Aorta (tissue), 5 donors: ENCODE measurements around the gene SLC43A3. TPM values are rescaled to one million over a fixed set of nuclear protein-coding genes. Genes with fewer than 3 reads are reported as not detected.

ENCODE experiments used
- ATAC-seq: fragments of 200-7000 bp; cut with Tn5 transposase; one replicate; pipeline ENCODE4 v1.9.1; 2022; ENCODE audit warnings: moderate library complexity; ENCODE audit not compliant: low FRiP score
- DNase-seq, 2 donors: peaks; one replicate each; pipeline ENCODE4 v3.0.0-alpha.2; 2020
- H3K27ac ChIP-seq, 2 donors: one replicate each; pipeline ENCODE4 v1.5.1; 2013; ENCODE audit warnings: low read length in 2 of 2, mild to moderate bottlenecking in 2 of 2, moderate library complexity in 2 of 2, control low read depth in 1 of 2, inconsistent platforms in 1 of 2, low read depth in 1 of 2
- H3K27me3 ChIP-seq, 2 donors: one replicate each; pipeline ENCODE4 v1.6.1; 2013; ENCODE audit warnings: control low read depth in 1 of 2, low read length in 1 of 2, mild to moderate bottlenecking in 1 of 2, moderate library complexity in 1 of 2; ENCODE audit not compliant: insufficient read depth in 2 of 2, control insufficient read depth in 1 of 2
- H3K36me3 ChIP-seq, 2 donors: one replicate each; pipeline ENCODE4 v1.6.1; 2013; ENCODE audit warnings: control low read depth in 1 of 2, low read length in 1 of 2, mild to moderate bottlenecking in 1 of 2; ENCODE audit not compliant: insufficient read depth in 2 of 2, control insufficient read depth in 1 of 2
- H3K4me1 ChIP-seq, 2 donors: one replicate each; pipeline ENCODE4 v1.6.1; 2013; ENCODE audit warnings: low read length in 2 of 2, control low read depth in 1 of 2, mild to moderate bottlenecking in 1 of 2, moderate library complexity in 1 of 2; ENCODE audit not compliant: insufficient read depth in 2 of 2, control insufficient read depth in 1 of 2
- H3K4me3 ChIP-seq, 2 donors: one replicate each; pipeline ENCODE4 v1.5.1; 2013; ENCODE audit warnings: low read length in 2 of 2, control low read depth in 1 of 2, mild to moderate bottlenecking in 1 of 2
- H3K9me3 ChIP-seq: one replicate; pipeline ENCODE4 v1.6.1; 2013; ENCODE audit warnings: mild to moderate bottlenecking, low read length; ENCODE audit not compliant: control insufficient read depth
- WGBS, 2 donors: extraction: QIAGEN DNeasy Blood & Tissue Kit; methylation state at CpG; one replicate each; pipeline ENCODE4 v1.1.7; 2013; 5-methylcytosine and 5-hydroxymethylcytosine counted together
- intact Hi-C, 2 donors: fragments of 100-400 bp; cut with DNase I; formaldehyde crosslinking; loops; one replicate each; pipeline versions ENCODE4 v1.14.2 to v1.15.0; 2022
- polyA plus RNA-seq, 2 donors: library from polyadenylated mRNA; stranded (reverse); fragments of 200-250 nt; gene quantifications; one replicate each; pipeline ENCODE4 v1.2.3, GENCODE V29; 2013
- total RNA-seq, 2 donors: library from RNA; stranded (reverse); fragmentation: NEBNext Ultra II Directional; extraction: Animal tissue kit (Norgen Biotek cat#: 25700); gene quantifications; one replicate each; pipeline ENCODE4 v1.2.1, GENCODE V29; 2021
- donor health status: healthy with polysubstance abuse.
- donor health status: Bipolar disorder and iron deficiency.
- donor health status: DM: no; HTN: no; CAD: no.
- donor health status: DM: no; HTN: no; CAD: no.
- donor health status: DM: yes; HTN: yes; CAD: no.

The SLC43A3 gene
- total and polyA plus RNA-seq, 4 donors = 28.0 to 97.8 (median 45.1) TPM

DNA sequence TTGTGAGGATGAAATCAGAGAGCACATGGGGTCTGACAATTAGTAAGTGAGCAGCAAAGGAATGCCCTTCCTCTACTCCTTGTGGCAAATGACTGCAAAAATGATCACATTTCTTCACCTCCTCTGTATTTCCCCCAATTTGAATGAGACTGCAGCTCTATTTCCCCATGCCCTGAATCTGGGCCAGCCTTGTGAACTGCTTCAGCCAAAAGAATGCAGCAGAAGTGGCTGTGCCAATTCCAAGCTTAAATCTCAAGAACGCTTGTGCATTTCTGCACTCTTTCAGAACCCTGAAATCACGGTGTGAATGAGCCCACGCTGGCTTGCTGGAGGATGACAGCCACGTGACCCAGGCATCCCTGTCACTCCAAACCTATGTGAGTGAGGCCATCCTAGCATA, 9.9 kb downstream of the SLC43A3 start:
- 4 to 9% methylated on average over 4 of the region's 4 CpGs for WGBS, 2 donors
- H3K27me3 ChIP-seq = no peaks in the 10 kb centered on the region
- no peak overlapping the region for H3K4me3 ChIP-seq
- H3K27ac ChIP-seq = no peak overlapping the region
- ATAC-seq (peak; percentile 47), DNase-seq (peak in 1 of 2 donors; percentile 62)
- H3K36me3 ChIP-seq = peaks cover 2 to 10% of the 10 kb centered on the region in 2 donors
- H3K9me3 ChIP-seq = no peaks in the 10 kb centered on the region
- H3K4me1 ChIP-seq = no peaks in the 10 kb centered on the region
- intact Hi-C loops = no loop called here

DNA sequence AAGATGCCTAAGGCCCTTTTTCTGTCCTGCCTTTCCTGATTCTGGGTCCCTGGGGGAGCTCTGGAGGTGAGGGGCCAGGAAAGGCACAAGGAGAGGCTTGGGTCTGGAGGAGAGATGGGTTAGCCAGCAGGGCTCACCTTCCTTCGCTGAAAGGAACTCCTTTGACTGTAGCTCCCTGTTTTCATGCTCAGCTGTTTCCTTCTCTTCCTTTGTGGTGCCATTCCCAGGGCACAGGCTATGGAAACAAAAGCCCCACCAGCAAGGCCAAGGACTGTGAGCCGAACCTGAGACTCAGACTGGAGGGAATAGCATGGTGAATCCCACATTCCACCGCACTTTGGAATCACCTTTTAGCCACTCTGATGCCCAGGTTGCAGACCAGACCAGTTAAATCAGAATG, 10.5 kb downstream of the SLC43A3 start:
- no peak overlapping the region for H3K4me3 ChIP-seq
- no peaks in the 10 kb centered on the region for H3K9me3 ChIP-seq
- ATAC-seq = no peak
- intact Hi-C loops = no loop called here
- no peaks in the 10 kb centered on the region for H3K27me3 ChIP-seq
- no peak overlapping the region for H3K27ac ChIP-seq
- DNase-seq = no peak
- no peaks in the 10 kb centered on the region for H3K4me1 ChIP-seq
- H3K36me3 ChIP-seq = peaks cover 2 to 10% of the 10 kb centered on the region in 2 donors
- 94 to 96% methylated on average over 3 of the region's 3 CpGs for WGBS, 2 donors

DNA sequence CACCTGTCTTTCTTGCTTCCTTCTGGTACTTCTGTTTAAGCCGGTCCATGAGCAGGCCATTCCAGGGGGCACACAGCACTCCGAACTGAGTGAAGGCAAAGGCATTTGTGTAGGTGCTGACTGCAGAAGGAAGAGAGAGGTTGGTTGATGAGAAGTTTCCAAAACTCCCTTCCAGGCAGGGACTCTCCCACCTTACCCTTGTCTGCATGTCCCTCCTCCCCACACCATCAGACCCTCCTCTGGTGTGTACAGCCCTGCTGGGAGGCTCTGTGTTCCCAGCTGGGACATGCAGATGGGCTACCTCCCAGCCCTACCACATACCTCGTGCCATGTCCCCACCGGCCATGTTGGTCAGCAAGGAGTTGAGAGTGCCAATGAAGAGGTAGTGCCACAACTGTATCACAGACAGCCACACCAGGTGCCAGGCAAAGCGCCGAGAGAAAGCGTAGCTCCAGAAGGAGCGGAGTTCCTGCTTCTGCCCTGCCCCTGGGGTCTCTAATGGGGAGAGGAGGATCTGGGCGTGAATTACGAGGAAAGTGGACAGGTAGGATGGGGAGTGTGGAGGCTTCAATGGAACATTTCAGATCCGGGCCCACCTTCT, 12.2 kb downstream of the SLC43A3 start:
- ATAC-seq (no peak), DNase-seq (no peak)
- H3K4me1 ChIP-seq = no peaks in the 10 kb centered on the region
- H3K9me3 ChIP-seq = no peaks in the 10 kb centered on the region
- no peak overlapping the region for H3K4me3 ChIP-seq
- no peak overlapping the region for H3K27ac ChIP-seq
- peaks cover 2 to 13% of the 10 kb centered on the region in 2 donors for H3K36me3 ChIP-seq
- no peaks in the 10 kb centered on the region for H3K27me3 ChIP-seq
- WGBS, 2 donors = 96% methylated on average over 11 of the region's 11 CpGs
- intact Hi-C loops = no loop called here

DNA sequence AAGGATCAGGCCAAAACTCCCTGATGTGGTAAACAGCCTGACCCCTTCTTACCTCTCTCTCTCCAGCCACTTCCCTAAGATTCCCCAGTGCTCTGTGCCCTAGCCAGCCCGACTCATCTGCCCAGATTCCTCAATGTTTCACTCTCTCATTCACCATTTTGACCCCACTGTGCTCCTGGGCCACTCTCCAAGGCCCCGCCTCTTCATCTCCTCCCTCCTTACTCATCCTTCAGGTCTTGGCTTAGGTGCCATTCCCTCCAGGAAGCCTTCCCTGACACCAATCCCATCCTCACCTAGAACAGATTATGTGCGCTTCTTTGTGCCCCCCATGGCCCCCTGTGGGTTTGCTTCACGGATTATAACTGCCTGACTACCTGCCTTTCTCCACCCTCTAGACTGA, 13.2 kb downstream of the SLC43A3 start:
- intact Hi-C loops = no loop called here
- no peak overlapping the region for H3K27ac ChIP-seq

DNA sequence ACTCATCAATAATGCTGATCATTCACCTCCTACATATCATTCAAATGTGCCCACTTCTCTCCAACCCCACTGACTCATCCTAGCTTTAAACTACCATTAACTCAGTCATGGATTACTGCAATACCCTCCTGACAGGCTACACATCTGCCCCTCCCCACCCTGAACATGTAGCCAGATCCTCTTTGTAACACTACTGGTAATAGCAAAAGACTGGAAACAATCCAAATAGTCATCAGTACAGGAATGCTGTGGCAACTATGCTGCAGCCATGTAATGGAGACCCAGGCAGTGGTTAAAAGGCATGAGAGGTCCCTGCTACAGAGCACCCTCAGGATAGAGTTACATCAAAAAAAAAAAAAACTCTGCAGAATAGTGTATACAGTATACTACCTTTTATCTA, 16.6 kb downstream of the SLC43A3 start:
- H3K4me1 ChIP-seq = no peaks in the 10 kb centered on the region
- DNase-seq = no peak
- H3K36me3 ChIP-seq = peaks cover 8 to 22% of the 10 kb centered on the region in 2 donors
- H3K27ac ChIP-seq = no peak overlapping the region
- H3K27me3 ChIP-seq = no peaks in the 10 kb centered on the region
- no peak overlapping the region for H3K4me3 ChIP-seq
- intact Hi-C loops = no loop called here
- no peak for ATAC-seq
- no peaks in the 10 kb centered on the region for H3K9me3 ChIP-seq

More for the DNA sequence above, 13.2 kb downstream of the SLC43A3 start:
- H3K9me3 ChIP-seq = no peaks in the 10 kb centered on the region
- DNase-seq (no peak), ATAC-seq (no peak)
- H3K4me3 ChIP-seq = no peak overlapping the region
- WGBS, 2 donors = 90 to 95% methylated on average over 4 of the region's 4 CpGs
- H3K27me3 ChIP-seq = no peaks in the 10 kb centered on the region
- H3K4me1 ChIP-seq = no peaks in the 10 kb centered on the region
- peaks cover 6 to 19% of the 10 kb centered on the region in 2 donors for H3K36me3 ChIP-seq

DNA sequence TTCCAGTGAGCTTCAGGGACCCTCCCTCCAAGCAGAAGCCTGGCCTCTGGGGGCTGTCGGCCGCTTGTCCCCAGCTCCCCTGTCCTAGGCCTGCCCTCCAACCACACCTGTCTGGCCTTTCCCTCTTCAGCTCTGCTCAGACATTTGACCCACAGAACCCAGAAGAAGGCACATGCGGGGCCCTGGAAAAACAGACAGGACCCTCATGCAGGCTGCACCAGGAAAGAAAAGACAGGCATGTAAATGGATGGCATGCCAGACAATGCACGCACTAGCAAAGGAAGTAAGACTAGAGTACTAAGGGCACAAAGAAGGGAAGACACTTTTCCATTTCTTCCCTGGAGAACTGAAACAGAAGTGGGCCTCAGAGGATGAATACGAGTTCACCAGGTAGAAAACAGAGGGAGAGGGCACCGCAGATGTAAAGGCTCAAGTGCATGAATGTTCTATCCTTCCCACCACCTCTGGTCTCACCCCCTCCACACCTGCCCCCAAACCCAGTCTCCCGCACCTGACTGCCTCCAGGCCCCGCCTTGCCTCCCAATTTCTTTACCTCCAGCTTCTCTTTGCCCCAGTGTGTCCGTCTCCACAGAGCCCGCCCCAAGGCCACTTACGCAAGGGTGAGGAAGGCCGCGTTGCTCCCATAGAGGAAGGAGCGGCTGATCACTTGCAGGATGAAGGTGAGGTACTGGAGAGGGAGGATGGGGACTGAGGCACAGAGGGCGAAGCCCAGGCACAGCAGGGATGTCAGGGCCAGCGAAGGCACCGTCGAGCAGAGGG, 17.4 kb downstream of the SLC43A3 start:
- no peak for ATAC-seq
- no peak for DNase-seq
- Histone ChIP-seq H3K27me3 (no peaks in the 10 kb centered on the region), H3K4me3 (no peak overlapping the region), H3K27ac (no peak overlapping the region), H3K9me3 (no peaks in the 10 kb centered on the region), H3K36me3 (peaks cover 8 to 16% of the 10 kb centered on the region in 2 donors), H3K4me1 (no peaks in the 10 kb centered on the region)
- WGBS, 2 donors = 94 to 96% methylated on average over 16 to 18 of the region's 18 CpGs
- intact Hi-C loops = no loop called here

DNA sequence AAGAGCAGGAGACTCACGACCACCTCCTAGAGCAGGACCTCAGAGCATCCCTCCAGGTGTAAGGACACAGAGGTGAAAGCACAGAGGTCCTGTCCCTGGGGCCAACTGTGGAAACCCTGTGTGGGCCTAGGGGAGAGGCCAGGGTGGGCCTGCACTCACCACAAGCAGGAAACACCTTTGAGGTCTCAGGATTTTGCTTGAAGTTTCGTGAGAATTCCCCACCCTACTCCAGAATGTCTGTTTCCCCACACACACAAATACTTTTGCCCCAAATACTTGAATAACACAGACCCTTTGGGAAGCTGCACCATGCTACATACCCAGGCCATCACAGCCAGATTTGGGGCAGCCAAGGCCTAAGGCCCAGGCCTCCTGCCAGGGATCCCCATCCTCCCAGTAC, 18.1 kb downstream of the SLC43A3 start:
- WGBS, 2 donors = 83 to 88% methylated on average over 2 of the region's 2 CpGs
- DNase-seq (no peak), ATAC-seq (no peak)
- Histone ChIP-seq H3K9me3 (no peaks in the 10 kb centered on the region), H3K27ac (no peak overlapping the region), H3K36me3 (peaks cover 8 to 14% of the 10 kb centered on the region in 2 donors), H3K4me3 (no peak overlapping the region), H3K27me3 (no peaks in the 10 kb centered on the region), H3K4me1 (no peaks in the 10 kb centered on the region)
- intact Hi-C loops = no loop called here

DNA sequence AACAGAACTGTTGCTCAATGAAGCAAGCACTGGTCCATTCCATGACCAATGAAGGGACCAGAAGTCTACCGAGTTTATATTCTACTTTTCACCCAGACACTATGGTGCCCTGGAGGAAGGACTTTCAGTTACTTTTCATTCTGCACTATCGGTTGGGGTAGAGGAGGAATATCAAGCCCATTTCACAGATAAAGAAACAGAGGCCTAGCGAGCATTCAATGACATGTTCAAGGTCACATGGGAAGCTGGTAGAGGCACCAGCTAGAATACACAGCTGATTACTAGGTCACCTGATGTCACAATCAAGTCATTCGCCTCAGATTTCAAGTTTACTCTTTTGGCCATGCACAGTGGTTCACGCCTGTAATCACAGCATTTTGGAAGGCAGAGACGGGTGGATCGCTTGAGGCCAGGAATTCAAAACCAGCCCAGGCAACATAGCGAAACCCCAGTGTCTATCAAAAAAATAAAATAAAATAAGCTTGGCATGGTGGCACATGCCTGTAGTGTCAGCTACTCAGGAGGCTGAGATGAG, 18.9 kb downstream of the SLC43A3 start:
- Histone ChIP-seq H3K4me3 (no peak overlapping the region), H3K9me3 (no peaks in the 10 kb centered on the region), H3K4me1 (no peaks in the 10 kb centered on the region), H3K27me3 (no peaks in the 10 kb centered on the region), H3K27ac (no peak overlapping the region), H3K36me3 (peaks cover 8 to 14% of the 10 kb centered on the region in 2 donors)
- intact Hi-C loops = no loop called here
- 93 to 95% methylated on average over 8 of the region's 8 CpGs for WGBS, 2 donors
- DNase-seq = no peak
- ATAC-seq = no peak
